ENCODE results near the gene EPO.

Gene EPO

GRCh38 chr7:100720279-100720670 lies at the start of gene EPO:
Gene EPO (plus strand): TSS chr7:100720468. CDS start chr7:100720981, 513 bp downstream.
- DNase-seq (ENCODE audit: low spot score) = no peak

GRCh38 chr7:100671353-100672327 lies 48.6 kb upstream of the EPO start:
- no peak for DNase-seq (ENCODE audit: low spot score)

GRCh38 chr7:100673302-100673941 lies 46.8 kb upstream of the EPO start, which contains the start of gene GNB2:
Gene GNB2 (plus strand): TSS chr7:100673740. CDS start chr7:100676266, 2,526 bp downstream.
- DNase-seq (ENCODE audit: low spot score) = peak; percentile 99

- no peak for DNase-seq (ENCODE audit: low spot score)
Measured at GRCh38 chr7:100673942-100674410, 46.3 kb upstream of the EPO start.

- DNase-seq (ENCODE audit: low spot score) = no peak
Measured at GRCh38 chr7:100674411-100675104, 45.7 kb upstream of the EPO start.

- DNase-seq (ENCODE audit: low spot score) = no peak
Measured at GRCh38 chr7:100675105-100675451, 45.2 kb upstream of the EPO start.

GRCh38 chr7:100675581-100676350 lies 44.5 kb upstream of the EPO start:
- DNase-seq (ENCODE audit: low spot score) = peak; percentile 61

GRCh38 chr7:100676501-100677306 lies 43.6 kb upstream of the EPO start:
- no peak for DNase-seq (ENCODE audit: low spot score)

- DNase-seq (ENCODE audit: low spot score) = no peak
Measured at GRCh38 chr7:100677308-100678267, 42.7 kb upstream of the EPO start.

GRCh38 chr7:100678291-100678984 lies 41.8 kb upstream of the EPO start:
- DNase-seq (ENCODE audit: low spot score) = no peak

GRCh38 chr7:100679129-100679926 lies 40.9 kb upstream of the EPO start:
- no peak for DNase-seq (ENCODE audit: low spot score)

GRCh38 chr7:100679927-100680575 lies 40.2 kb upstream of the EPO start:
- DNase-seq (ENCODE audit: low spot score) = no peak

GRCh38 chr7:100680576-100681271 lies 39.5 kb upstream of the EPO start:
- DNase-seq (ENCODE audit: low spot score) = no peak

- DNase-seq (ENCODE audit: low spot score) = no peak
Measured at GRCh38 chr7:100681491-100682227, 38.6 kb upstream of the EPO start.

GRCh38 chr7:100682228-100682741 lies 38.0 kb upstream of the EPO start:
- DNase-seq (ENCODE audit: low spot score) = no peak

Measured in pons (tissue), 1 donor.